IPS-NIHi11 (cell line): ENCODE results near the gene RAB5IF.
"Not testable (repeated sequence)": the region's sequence is repeated elsewhere in the genome, so short reads cannot be mapped to it uniquely, and the experiment has no call there.

Source experiments
- DNase-seq: peaks from one replicate; pipeline ENCODE4 v3.0.0; 2012; ENCODE audit warnings: mixed read lengths, low spot score

The RAB5IF gene

GRCh38 chr20:36605399-36606157 is at the start of gene RAB5IF:
Gene RAB5IF, plus strand, starts transcription at chr20:36605779. Its CDS starts 173 bp downstream, at chr20:36605952.
- DNase-seq, result peak; percentile 96

GRCh38 chr20:36562724-36563123 is 42.9 kb upstream of the RAB5IF start:
- DNase-seq, result no peak

GRCh38 chr20:36563374-36563773 is 42.2 kb upstream of the RAB5IF start:
- DNase-seq, result no peak

GRCh38 chr20:36564078-36564725 is 41.4 kb upstream of the RAB5IF start:
- DNase-seq, result not testable (repeated sequence)

- not testable (repeated sequence) for DNase-seq
Observed at GRCh38 chr20:36564726-36565121, 40.9 kb upstream of the RAB5IF start.

GRCh38 chr20:36565520-36565919 is 40.1 kb upstream of the RAB5IF start:
- no peak for DNase-seq

- no peak for DNase-seq
Observed at GRCh38 chr20:36569847-36570429, 35.6 kb upstream of the RAB5IF start.

- peak; percentile 81 for DNase-seq
Observed at GRCh38 chr20:36571564-36572504, 33.7 kb upstream of the RAB5IF start.

- no peak for DNase-seq
Observed at GRCh38 chr20:36572701-36573102, 32.9 kb upstream of the RAB5IF start.

- peak; percentile 95 for DNase-seq
Observed at GRCh38 chr20:36573103-36573797, 32.3 kb upstream of the RAB5IF start, which contains the start of gene TGIF2. Gene TGIF2, plus strand, starts transcription at chr20:36573597. Its CDS starts 5,178 bp downstream, at chr20:36578775.

- DNase-seq, result peak; percentile 44
Observed at GRCh38 chr20:36573798-36574365, 31.7 kb upstream of the RAB5IF start.

GRCh38 chr20:36574366-36575135 is 31.0 kb upstream of the RAB5IF start:
- DNase-seq, result peak; percentile 78

- no peak for DNase-seq
Observed at GRCh38 chr20:36576081-36576445, 29.5 kb upstream of the RAB5IF start.

- no peak for DNase-seq
Observed at GRCh38 chr20:36578356-36579041, 27.1 kb upstream of the RAB5IF start.

- no peak for DNase-seq
Observed at GRCh38 chr20:36579996-36580545, 25.5 kb upstream of the RAB5IF start.

GRCh38 chr20:36582322-36582721 is 23.3 kb upstream of the RAB5IF start:
- DNase-seq, result no peak

GRCh38 chr20:36582821-36583220 is 22.8 kb upstream of the RAB5IF start:
- no peak for DNase-seq

- no peak for DNase-seq
Observed at GRCh38 chr20:36584018-36584481, 21.5 kb upstream of the RAB5IF start.
